HepG2 (cell line): ENCODE results near the gene ZFAND2B. TPM values are rescaled to one million over a fixed set of nuclear protein-coding genes. Genes with fewer than 3 reads are reported as not detected.

Experiments
- ELF4 ChIP-seq: sonication (generic); formaldehyde crosslinking; IDR thresholded peaks from 2 replicates; pipeline ENCODE4 v1.5.0; 2020; ENCODE audit warnings: missing genetic modification reagents, mild to moderate bottlenecking, moderate library complexity, borderline replicate concordance
- GZF1 ChIP-seq: sonication (generic); formaldehyde crosslinking; IDR thresholded peaks from 2 replicates; pipeline ENCODE4 v1.5.1; 2020; ENCODE audit warnings: mild to moderate bottlenecking, missing genetic modification reagents
- JUND ChIP-seq: sonication (generic); formaldehyde crosslinking; IDR thresholded peaks from 2 replicates; pipeline ENCODE4 v1.8.0; 2022; ENCODE audit warnings: mild to moderate bottlenecking, missing genetic modification reagents
- PHF20 ChIP-seq: sonication (generic); formaldehyde crosslinking; IDR thresholded peaks from 2 replicates; pipeline ENCODE4 v1.5.0; 2020; ENCODE audit warnings: mild to moderate bottlenecking, missing genetic modification reagents
- SCMH1 ChIP-seq: sonication (generic); formaldehyde crosslinking; IDR thresholded peaks from 2 replicates; pipeline ENCODE4 v1.9.0; 2021; ENCODE audit warnings: missing genetic modification reagents, mild to moderate bottlenecking, borderline replicate concordance
- SRSF4 ChIP-seq: fragments of 200-400 bp; formaldehyde crosslinking; IDR thresholded peaks from one replicate; pipeline ENCODE4 v1.6.1; 2018; ENCODE audit warnings: mild to moderate bottlenecking, low read depth, low read length, moderate library complexity; ENCODE audit not compliant: poor library complexity, severe bottlenecking
- TSC22D2 ChIP-seq: sonication (generic); formaldehyde crosslinking; IDR thresholded peaks from 2 replicates; pipeline ENCODE4 v1.5.1; 2020; ENCODE audit warnings: missing genetic modification reagents, mild to moderate bottlenecking, borderline replicate concordance
- XBP1 ChIP-seq: sonication (generic); formaldehyde crosslinking; IDR thresholded peaks from 2 replicates; pipeline ENCODE4 v1.5.0; 2020; ENCODE audit warnings: missing genetic modification reagents
- ZKSCAN5 ChIP-seq: sonication (generic); formaldehyde crosslinking; IDR thresholded peaks from 2 replicates; pipeline ENCODE4 v1.5.1; 2020; ENCODE audit warnings: mild to moderate bottlenecking, missing genetic modification reagents
- ZNF431 ChIP-seq: sonication (generic); formaldehyde crosslinking; IDR thresholded peaks from 2 replicates; pipeline ENCODE4 v1.9.0; 2022; ENCODE audit warnings: missing genetic modification reagents, low read depth, mild to moderate bottlenecking, borderline replicate concordance
- ZNF496 ChIP-seq: sonication (generic); formaldehyde crosslinking; IDR thresholded peaks from 2 replicates; pipeline ENCODE4 v1.8.1; 2023; ENCODE audit warnings: mild to moderate bottlenecking, moderate library complexity, missing genetic modification reagents; ENCODE audit not compliant: insufficient replicate concordance
- polyA plus RNA-seq, 8 experiments: library from polyadenylated mRNA; depleted of rRNA in 3 of 8; stranded (reverse) in 7 of 8; unstranded in 1 of 8; fragments of >200 nt; fragmentation: Illumina TruSeq in 4 of 8; extraction: Trizol in 4 of 8; gene quantifications; 2 replicates each; pipeline versions ENCODE4 v1.2.1 to v1.2.3, GENCODE V29; 2011 to 2016; ENCODE audit warnings: low read depth in 4 of 8, missing spikeins in 1 of 8, mixed read lengths in 1 of 8; ENCODE audit not compliant: insufficient read depth in 1 of 8
- total RNA-seq, 5 experiments: library from RNA; depleted of rRNA; stranded (reverse); fragments of >200 nt; fragmentation: Illumina TruSeq; extraction: Trizol; gene quantifications; 2 replicates each; pipeline ENCODE4 v1.2.3, GENCODE V29; 2016; ENCODE audit warnings: low read depth in 1 of 5
- TF ChIP-seq, protein P1 (sequence below): sonication (generic); IDR thresholded peaks from 2 replicates; pipeline ENCODE4 v1.6.1; 2016; ENCODE audit warnings: low read depth, borderline replicate concordance
- TF ChIP-seq, protein P2 (sequence below): sonication (generic); formaldehyde crosslinking; IDR thresholded peaks from 2 replicates; pipeline ENCODE4 v1.8.0; 2022; ENCODE audit warnings: missing genetic modification reagents, mild to moderate bottlenecking, inconsistent platforms, borderline replicate concordance
- TF ChIP-seq, protein P3 (sequence below): IDR thresholded peaks from 2 replicates; pipeline ENCODE4 v1.6.1; 2016; ENCODE audit warnings: missing biosample characterization, missing genetic modification reagents, low read depth
- TF ChIP-seq, protein P4 (sequence below): sonication (generic); formaldehyde crosslinking; IDR thresholded peaks from 2 replicates; pipeline ENCODE4 v1.4.0; 2020; ENCODE audit warnings: missing genetic modification reagents
- TF ChIP-seq, protein P5 (sequence below): IDR thresholded peaks from 2 replicates; pipeline ENCODE4 v1.6.1; 2016; ENCODE audit warnings: low read depth, borderline replicate concordance
- TF ChIP-seq, protein P6 (sequence below), 2 experiments: sonication (generic) in 1 of 2; formaldehyde crosslinking in 1 of 2; IDR thresholded peaks; 2 replicates each; pipeline versions ENCODE4 v1.5.1 to v1.6.1; 2011 to 2020; ENCODE audit warnings: borderline replicate concordance in 1 of 2, low read depth in 1 of 2, low read length in 1 of 2, mild to moderate bottlenecking in 1 of 2, missing genetic modification reagents in 1 of 2, moderate library complexity in 1 of 2
- TF ChIP-seq, protein P7 (sequence below): fragments of 450-650 bp; IDR thresholded peaks from 2 replicates; pipeline ENCODE4 v1.6.1; 2016

ZFAND2B gene
- total and polyA plus RNA-seq, 2 of the 13 experiments (the other 11 are each of a cell fraction or from before 2014, with no cell fraction given): 53.3 to 115 TPM

DNA sequence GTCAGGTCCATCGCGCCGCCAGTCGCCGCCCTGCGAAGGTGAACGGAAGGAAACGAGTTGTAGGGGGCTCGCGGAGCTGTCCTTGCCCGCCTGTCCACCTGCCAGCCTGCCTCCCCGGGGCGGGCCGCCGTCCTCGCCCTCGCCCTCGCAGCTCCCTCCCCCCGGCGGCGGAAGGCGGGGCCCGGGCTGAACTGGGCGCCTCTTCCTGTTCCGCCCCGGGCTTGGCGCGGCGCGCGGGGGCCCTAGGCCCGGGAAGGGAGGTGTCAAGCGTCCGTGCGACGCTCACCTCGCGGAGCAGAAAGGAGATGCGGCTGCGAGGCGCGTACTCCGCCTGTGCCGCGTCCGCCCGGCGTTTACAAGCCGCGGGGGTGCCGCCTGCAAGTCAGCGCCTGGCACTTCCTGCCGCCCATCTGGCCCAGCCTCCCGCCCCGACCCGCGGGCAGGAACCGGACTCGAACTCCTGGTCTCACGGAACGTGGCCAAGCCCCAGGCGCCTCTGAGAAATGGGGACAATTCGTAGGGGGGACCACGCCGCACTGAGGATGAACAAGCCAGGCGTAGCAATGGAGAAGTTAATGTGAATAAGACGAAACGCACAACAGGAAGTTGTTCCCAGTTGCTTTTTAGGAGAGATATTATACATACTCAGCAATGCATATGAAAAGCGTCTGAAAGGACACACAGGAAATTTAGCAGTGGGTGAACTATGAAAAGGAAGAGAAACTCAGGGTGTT is 29.6 kb upstream of the ZFAND2B start, which contains the start of gene CNPPD1 (continued):
- TF ChIP-seq SCMH1 (CRISPR knock-in tag): no peak
- TF ChIP-seq, protein P1, sequence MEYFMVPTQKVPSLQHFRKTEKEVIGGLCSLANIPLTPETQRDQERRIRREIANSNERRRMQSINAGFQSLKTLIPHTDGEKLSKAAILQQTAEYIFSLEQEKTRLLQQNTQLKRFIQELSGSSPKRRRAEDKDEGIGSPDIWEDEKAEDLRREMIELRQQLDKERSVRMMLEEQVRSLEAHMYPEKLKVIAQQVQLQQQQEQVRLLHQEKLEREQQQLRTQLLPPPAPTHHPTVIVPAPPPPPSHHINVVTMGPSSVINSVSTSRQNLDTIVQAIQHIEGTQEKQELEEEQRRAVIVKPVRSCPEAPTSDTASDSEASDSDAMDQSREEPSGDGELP: peak; percentile 31; the same call in 1 of the 2 replicates
- TF ChIP-seq, protein P2, sequence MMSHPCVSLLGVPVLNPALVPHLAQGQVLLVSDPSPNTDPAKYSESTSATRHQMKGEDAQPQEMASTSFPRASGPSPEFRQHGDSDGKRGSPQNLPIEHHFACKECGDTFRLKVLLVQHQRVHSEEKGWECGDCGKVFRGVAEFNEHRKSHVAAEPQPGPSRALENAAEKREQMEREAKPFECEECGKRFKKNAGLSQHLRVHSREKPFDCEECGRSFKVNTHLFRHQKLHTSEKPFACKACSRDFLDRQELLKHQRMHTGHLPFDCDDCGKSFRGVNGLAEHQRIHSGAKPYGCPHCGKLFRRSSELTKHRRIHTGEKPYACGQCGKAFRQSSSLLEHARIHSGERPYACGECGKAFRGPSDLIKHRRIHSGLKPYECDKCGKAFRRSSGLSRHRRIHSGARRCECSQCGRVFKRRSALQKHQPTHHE (CRISPR knock-in tag): peak; percentile 72; the same call in 1 of the 2 replicates
- TF ChIP-seq PHF20 (CRISPR knock-in tag): peak; percentile 81; the same call in 1 of the 2 replicates
- peak; percentile 67; the same call in 1 of the 2 replicates for TF ChIP-seq XBP1 (CRISPR knock-in tag)
- no peak for TF ChIP-seq ZKSCAN5 (CRISPR knock-in tag)
- peak; percentile 29; the same call in 1 of the 2 replicates for TF ChIP-seq ZNF431
- TF ChIP-seq ZNF496 (CRISPR knock-in tag): peak; percentile 51
- TF ChIP-seq, protein P3, sequence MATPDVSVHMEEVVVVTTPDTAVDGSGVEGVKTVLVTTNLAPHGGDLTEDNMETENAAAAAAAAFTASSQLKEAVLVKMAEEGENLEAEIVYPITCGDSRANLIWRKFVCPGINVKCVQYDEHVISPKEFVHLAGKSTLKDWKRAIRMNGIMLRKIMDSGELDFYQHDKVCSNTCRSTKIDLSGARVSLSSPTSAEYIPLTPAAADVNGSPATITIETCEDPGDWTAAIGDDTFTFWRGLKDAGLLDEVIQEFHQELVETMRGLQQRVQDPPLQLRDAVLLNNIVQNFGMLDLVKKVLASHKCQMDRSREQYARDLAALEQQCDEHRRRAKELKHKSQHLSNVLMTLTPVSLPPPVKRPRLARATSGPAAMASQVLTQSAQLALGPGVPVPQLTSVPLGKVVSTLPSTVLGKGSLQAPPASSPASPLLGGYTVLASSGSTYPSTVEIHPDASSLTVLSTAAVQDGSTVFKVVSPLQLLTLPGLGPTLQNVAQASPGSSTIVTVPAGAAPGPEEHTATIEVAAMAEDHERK (CRISPR knock-in tag): peak; percentile 73
- TF ChIP-seq GZF1 (CRISPR knock-in tag): 0 out of 2 replicates have a peak, but pooled peaks have one; percentile 16
- peak; percentile 96 for TF ChIP-seq ELF4
- peak; percentile 73 for TF ChIP-seq JUND (CRISPR knock-in tag)
- TF ChIP-seq, protein P4, sequence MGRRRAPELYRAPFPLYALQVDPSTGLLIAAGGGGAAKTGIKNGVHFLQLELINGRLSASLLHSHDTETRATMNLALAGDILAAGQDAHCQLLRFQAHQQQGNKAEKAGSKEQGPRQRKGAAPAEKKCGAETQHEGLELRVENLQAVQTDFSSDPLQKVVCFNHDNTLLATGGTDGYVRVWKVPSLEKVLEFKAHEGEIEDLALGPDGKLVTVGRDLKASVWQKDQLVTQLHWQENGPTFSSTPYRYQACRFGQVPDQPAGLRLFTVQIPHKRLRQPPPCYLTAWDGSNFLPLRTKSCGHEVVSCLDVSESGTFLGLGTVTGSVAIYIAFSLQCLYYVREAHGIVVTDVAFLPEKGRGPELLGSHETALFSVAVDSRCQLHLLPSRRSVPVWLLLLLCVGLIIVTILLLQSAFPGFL (CRISPR knock-in tag): no peak
- no peak for TF ChIP-seq SRSF4
- peak; percentile 95 for TF ChIP-seq TSC22D2
- TF ChIP-seq, protein P5, sequence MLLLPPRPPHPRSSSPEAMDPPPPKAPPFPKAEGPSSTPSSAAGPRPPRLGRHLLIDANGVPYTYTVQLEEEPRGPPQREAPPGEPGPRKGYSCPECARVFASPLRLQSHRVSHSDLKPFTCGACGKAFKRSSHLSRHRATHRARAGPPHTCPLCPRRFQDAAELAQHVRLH (CRISPR knock-in tag): peak; percentile 96; the same call in 1 of the 2 replicates
- TF ChIP-seq, protein P6, sequence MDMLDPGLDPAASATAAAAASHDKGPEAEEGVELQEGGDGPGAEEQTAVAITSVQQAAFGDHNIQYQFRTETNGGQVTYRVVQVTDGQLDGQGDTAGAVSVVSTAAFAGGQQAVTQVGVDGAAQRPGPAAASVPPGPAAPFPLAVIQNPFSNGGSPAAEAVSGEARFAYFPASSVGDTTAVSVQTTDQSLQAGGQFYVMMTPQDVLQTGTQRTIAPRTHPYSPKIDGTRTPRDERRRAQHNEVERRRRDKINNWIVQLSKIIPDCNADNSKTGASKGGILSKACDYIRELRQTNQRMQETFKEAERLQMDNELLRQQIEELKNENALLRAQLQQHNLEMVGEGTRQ (IDR thresholded peaks at IDR 0.05; ENCODE audit: low read depth, low read length): no peak
- TF ChIP-seq, protein P6 (CRISPR knock-in tag; IDR thresholded peaks at IDR 0.05; ENCODE audit: borderline replicate concordance): peak; percentile 35; the same call in 1 of the 2 replicates
- TF ChIP-seq, protein P7, sequence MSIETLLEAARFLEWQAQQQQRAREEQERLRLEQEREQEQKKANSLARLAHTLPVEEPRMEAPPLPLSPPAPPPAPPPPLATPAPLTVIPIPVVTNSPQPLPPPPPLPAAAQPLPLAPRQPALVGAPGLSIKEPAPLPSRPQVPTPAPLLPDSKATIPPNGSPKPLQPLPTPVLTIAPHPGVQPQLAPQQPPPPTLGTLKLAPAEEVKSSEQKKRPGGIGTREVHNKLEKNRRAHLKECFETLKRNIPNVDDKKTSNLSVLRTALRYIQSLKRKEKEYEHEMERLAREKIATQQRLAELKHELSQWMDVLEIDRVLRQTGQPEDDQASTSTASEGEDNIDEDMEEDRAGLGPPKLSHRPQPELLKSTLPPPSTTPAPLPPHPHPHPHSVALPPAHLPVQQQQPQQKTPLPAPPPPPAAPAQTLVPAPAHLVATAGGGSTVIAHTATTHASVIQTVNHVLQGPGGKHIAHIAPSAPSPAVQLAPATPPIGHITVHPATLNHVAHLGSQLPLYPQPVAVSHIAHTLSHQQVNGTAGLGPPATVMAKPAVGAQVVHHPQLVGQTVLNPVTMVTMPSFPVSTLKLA: no peak
